Ascending aorta (tissue), 2 donors: Measurements from ENCODE around the gene SLC35G2. TPM values are rescaled to one million over a fixed set of nuclear protein-coding genes. Genes with fewer than 3 reads are reported as not detected.
"Not testable (repeated sequence)": the region's sequence is repeated elsewhere in the genome, so short reads cannot be mapped to it uniquely, and the experiment has no call there.

ENCODE experiments used
- DNase-seq, 2 donors: peaks; one replicate each; pipeline ENCODE4 v3.0.0-alpha.2; 2019; ENCODE audit warnings: low spot score in 2 of 2
- H3K27ac ChIP-seq, 2 donors: fragments of 200-600 bp; sonication (generic); one replicate each; pipeline ENCODE4 v1.5.1; 2016 to 2017; ENCODE audit warnings: mild to moderate bottlenecking in 1 of 2
- H3K27me3 ChIP-seq: fragments of 200-600 bp; sonication (generic); one replicate; pipeline ENCODE4 v1.5.1; 2017
- H3K36me3 ChIP-seq, 2 donors: fragments of 200-600 bp; sonication (generic); one replicate each; pipeline ENCODE4 v1.5.1; 2016
- H3K4me1 ChIP-seq, 2 donors: fragments of 200-600 bp; sonication (generic); one replicate each; pipeline ENCODE4 v1.5.1; 2016 to 2017; ENCODE audit warnings: mild to moderate bottlenecking in 1 of 2
- H3K4me3 ChIP-seq, 2 donors: fragments of 200-600 bp; sonication (generic); one replicate each; pipeline ENCODE4 v1.5.1; 2016 to 2017; ENCODE audit warnings: mild to moderate bottlenecking in 1 of 2
- H3K9me3 ChIP-seq, 2 donors: fragments of 200-600 bp; sonication (generic); one replicate each; pipeline ENCODE4 v1.5.1; 2016
- intact Hi-C: fragments of 100-400 bp; cut with DNase I; formaldehyde crosslinking; loops from one replicate; pipeline ENCODE4 v1.15.1; 2023
- total RNA-seq: library from RNA; depleted of rRNA; stranded (reverse); fragments of >200 nt; gene quantifications from one replicate; pipeline ENCODE4 v1.1.0, GENCODE V29; 2016
- TF ChIP-seq, protein P1 (sequence below), 3 experiments: fragments of 200-600 bp in 2 of 3; fragments of 450-650 bp in 1 of 3; sonication (generic) in 2 of 3; IDR thresholded peaks; one replicate each; pipeline ENCODE4 v1.5.1; 2016 to 2019; ENCODE audit warnings: antibody characterized with exemption in 3 of 3, mild to moderate bottlenecking in 1 of 3, moderate library complexity in 1 of 3

SLC35G2 gene
- total RNA-seq, 1 donor from 2014 or later, result 10.0 TPM

DNA sequence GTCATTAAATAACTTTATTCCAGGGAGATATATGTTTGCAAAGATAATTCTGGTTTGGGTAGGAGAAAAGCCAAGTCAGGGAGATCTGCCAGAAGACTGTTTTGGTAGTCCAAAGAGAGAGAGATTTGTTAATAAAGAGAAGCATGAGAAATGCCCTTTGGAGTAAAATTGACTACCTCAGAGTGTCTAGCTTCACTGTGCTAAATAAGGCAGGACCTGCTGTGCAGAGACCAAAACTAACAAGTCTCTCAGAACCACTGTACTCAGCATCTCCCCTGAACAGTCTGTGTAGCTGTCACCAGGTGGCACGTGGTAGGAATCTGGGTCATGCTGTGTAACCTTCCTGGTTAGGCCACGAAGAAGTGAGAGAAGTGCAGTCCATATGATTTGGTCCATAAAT is 31.6 kb upstream of the SLC35G2 start:
- intact Hi-C loops, result loop anchor here (2.0 to 10.0 kb wide), 4 partner anchors 15 to 227 kb away; partner anchors contain the start of genes SLC35G2 and STAG1
- Histone ChIP-seq H3K4me3 (peak overlapping the region; percentile 49 to 50), H3K36me3 (no peaks in the 10 kb centered on the region), H3K9me3 (no peaks in the 10 kb centered on the region), H3K4me1 (peaks cover 0 to 10% of the 10 kb centered on the region in 2 donors), H3K27me3 (no peaks in the 10 kb centered on the region), H3K27ac (peak overlapping the region; percentile 63 to 67)
- TF ChIP-seq, protein P1, sequence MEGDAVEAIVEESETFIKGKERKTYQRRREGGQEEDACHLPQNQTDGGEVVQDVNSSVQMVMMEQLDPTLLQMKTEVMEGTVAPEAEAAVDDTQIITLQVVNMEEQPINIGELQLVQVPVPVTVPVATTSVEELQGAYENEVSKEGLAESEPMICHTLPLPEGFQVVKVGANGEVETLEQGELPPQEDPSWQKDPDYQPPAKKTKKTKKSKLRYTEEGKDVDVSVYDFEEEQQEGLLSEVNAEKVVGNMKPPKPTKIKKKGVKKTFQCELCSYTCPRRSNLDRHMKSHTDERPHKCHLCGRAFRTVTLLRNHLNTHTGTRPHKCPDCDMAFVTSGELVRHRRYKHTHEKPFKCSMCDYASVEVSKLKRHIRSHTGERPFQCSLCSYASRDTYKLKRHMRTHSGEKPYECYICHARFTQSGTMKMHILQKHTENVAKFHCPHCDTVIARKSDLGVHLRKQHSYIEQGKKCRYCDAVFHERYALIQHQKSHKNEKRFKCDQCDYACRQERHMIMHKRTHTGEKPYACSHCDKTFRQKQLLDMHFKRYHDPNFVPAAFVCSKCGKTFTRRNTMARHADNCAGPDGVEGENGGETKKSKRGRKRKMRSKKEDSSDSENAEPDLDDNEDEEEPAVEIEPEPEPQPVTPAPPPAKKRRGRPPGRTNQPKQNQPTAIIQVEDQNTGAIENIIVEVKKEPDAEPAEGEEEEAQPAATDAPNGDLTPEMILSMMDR (IDR thresholded peaks at IDR 0.05), result no peak
- DNase-seq, result peak in 1 of 2 donors; percentile 15

DNA sequence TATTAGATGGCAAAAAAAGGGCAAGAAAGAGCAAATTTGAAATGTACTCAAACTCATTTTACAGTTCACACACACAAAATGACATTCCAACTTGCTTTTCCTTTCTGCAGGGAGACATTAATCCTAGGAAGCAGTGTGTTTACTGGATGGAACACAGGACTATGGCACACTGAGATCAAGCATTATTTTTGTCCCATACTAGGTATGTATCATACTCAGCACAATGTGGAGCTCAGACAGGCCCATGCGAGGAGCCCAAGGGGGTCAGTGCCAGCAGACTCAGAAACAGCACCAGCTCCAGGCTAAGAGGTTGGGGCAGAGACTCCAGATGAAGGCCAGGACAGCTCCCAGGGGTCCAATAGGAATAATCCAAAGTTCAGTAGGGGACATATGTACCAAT is 30.8 kb upstream of the SLC35G2 start:
- H3K27ac ChIP-seq, result peak overlapping the region; percentile 16 to 67
- intact Hi-C loops, result loop anchor here (10.0 kb wide), 1 partner anchor 227 kb away; no protein-coding TSS in a partner anchor
- no peaks in the 10 kb centered on the region for H3K9me3 ChIP-seq

DNA sequence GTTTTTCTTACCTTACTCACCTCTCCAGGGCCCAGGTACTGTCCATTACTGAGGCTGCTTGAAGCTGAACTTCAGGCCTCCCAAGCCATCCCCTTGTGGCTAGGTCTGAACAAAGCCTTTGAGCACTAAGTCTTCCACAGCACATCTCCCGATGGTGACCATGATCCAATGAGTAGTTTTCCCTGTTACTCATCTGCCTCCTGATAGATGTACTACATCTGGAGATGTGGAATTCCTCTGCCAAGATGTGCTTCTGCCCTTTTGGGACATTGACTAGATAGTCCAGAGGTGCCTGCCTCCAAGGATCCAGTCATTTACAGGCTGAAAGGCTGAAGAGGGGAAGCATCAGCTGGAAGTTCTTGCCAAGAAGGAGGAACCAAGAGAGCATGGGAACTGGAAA is 28.9 kb upstream of the SLC35G2 start:
- no peak overlapping the region for H3K27ac ChIP-seq
- intact Hi-C loops, result loop anchor here (10.0 kb wide), 1 partner anchor 225 kb away; no protein-coding TSS in a partner anchor
- TF ChIP-seq, protein P1 (IDR thresholded peaks at IDR 0.05), result no peak

More for the DNA sequence above, 30.8 kb upstream of the SLC35G2 start:
- no peak overlapping the region for H3K4me3 ChIP-seq
- H3K27me3 ChIP-seq, result no peaks in the 10 kb centered on the region
- no peak for DNase-seq
- TF ChIP-seq, protein P1 (IDR thresholded peaks at IDR 0.05), result no peak
- no peaks in the 10 kb centered on the region for H3K36me3 ChIP-seq
- peaks cover 0 to 10% of the 10 kb centered on the region in 2 donors for H3K4me1 ChIP-seq

DNA sequence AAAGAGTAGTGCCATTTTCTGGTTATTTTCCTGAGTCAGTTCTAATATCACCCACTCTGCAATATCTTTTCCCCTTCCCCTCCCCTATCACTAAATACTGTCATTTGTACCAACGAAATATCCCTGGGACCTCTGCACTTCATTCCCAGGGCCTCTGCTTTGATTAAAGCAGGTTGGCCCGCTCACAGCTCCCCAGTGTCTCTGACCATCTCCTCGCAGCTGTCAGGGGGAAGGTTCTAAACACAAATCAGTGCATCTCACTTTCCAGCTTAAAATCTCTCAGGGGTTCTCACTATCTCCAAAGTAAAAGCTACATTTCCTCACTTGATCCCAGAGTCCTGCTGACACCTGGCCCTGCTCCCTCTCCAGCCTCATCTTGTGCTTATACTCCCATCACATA is 28.1 kb upstream of the SLC35G2 start:
- intact Hi-C loops, result no loop called here

More for the DNA sequence above, 28.9 kb upstream of the SLC35G2 start:
- H3K4me1 ChIP-seq, result peaks cover 0 to 10% of the 10 kb centered on the region in 2 donors
- no peak for DNase-seq
- H3K9me3 ChIP-seq, result no peaks in the 10 kb centered on the region
- no peaks in the 10 kb centered on the region for H3K27me3 ChIP-seq
- H3K36me3 ChIP-seq, result no peaks in the 10 kb centered on the region
- H3K4me3 ChIP-seq, result no peak overlapping the region

DNA sequence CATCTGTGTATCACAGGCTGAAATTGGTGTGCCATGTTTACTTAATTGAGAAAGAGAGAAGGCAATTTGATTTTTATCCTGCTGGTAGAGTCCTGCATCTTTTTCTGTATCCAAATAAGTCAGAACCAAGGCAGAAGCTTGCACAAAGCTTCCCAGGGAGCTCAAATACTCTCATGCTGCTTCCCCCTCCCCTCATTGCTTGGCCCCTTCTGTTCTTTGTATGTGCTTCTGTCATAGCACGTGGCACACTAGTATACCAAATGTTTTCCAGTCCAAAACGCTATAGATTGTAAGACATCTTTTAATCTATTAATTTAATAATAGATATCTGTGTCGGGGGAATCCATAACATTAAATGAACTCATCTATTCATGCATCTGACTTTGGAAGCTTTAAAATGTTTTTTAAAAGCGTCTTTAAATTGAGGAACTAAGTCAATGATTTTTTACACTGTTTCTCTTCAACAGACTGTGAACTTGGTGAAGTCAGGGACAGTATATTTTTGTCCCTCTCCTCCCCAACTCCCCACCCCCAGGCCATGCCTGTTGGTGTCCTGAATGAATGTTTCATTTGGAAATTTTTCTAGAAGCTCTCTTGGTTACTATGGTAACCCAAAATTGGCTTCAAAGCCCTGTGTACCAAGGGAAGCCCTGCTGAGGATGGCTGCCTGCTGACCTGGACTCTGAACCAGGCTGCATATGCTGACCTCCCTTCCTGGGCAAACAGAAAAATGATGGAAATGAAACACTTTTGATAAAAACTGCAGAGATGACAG is 26.2 kb upstream of the SLC35G2 start:
- DNase-seq, result no peak
- intact Hi-C loops, result no loop called here
- TF ChIP-seq, protein P1 (IDR thresholded peaks at IDR 0.05), result no peak
- Histone ChIP-seq H3K4me1 (peaks cover 0 to 2% of the 10 kb centered on the region in 2 donors), H3K27ac (no peak overlapping the region), H3K4me3 (no peak overlapping the region), H3K27me3 (no peaks in the 10 kb centered on the region), H3K9me3 (no peaks in the 10 kb centered on the region), H3K36me3 (no peaks in the 10 kb centered on the region)

More for the DNA sequence above, 28.1 kb upstream of the SLC35G2 start:
- Histone ChIP-seq H3K27me3 (no peaks in the 10 kb centered on the region), H3K36me3 (no peaks in the 10 kb centered on the region), H3K9me3 (no peaks in the 10 kb centered on the region), H3K4me3 (no peak overlapping the region), H3K27ac (no peak overlapping the region), H3K4me1 (peaks cover 0 to 10% of the 10 kb centered on the region in 2 donors)
- DNase-seq, result no peak
- TF ChIP-seq, protein P1 (IDR thresholded peaks at IDR 0.05), result no peak

DNA sequence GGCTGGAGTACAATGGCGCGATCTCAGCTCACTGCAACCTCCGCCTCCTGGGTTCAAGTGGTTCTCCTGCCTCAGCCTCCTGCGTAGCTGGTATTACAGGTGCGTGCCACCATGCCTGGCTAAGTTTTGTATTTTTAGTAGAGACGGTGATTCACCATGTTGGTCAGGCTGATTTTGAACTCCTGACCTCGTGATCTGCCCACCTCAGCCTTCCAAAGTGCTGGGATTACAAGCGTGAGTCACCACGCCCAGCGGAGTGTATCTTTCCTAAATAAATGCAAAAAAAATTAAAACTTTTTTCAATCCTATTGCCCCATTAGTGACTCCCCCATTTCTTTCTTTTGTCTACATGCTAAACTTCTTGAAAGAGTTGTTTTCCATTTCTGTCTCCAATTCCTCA is 17.8 kb upstream of the SLC35G2 start:
- DNase-seq, intact Hi-C loops, H3K27me3 ChIP-seq, H3K36me3 ChIP-seq, H3K27ac ChIP-seq, H3K4me1 ChIP-seq, H3K4me3 ChIP-seq, H3K9me3 ChIP-seq: not testable (repeated sequence)
